ENCODE data around the gene DFFB.

DNA sequence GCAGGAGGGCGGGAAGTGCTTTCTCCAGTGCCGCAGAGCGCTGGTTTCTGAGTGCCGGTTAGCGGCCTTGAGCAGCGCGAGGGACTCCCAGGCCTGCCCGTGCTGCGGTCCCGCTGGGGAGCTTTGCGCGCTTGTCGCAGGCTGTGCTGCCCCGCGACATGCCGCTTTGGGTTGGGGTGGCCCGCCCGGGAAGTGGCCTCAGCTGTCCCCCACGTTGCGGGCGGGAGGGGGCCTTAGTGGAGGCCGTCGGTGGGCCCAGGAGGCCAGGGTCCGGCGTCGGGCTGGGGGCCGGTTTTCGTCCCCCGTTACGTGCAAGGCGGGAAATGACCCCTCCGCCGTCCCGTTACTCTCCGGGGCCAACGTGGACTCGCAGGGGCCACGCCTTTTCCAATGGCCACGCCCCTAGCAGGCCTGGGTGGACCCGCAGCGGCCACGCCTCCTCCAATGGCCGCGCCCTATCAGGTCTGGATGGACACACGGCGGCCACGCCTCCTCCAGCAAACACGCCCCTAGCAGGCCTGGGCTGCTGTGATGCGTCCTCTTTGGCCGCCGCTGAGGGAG is 43.8 kb downstream of the DFFB start:
- TF ChIP-seq, protein P1, sequence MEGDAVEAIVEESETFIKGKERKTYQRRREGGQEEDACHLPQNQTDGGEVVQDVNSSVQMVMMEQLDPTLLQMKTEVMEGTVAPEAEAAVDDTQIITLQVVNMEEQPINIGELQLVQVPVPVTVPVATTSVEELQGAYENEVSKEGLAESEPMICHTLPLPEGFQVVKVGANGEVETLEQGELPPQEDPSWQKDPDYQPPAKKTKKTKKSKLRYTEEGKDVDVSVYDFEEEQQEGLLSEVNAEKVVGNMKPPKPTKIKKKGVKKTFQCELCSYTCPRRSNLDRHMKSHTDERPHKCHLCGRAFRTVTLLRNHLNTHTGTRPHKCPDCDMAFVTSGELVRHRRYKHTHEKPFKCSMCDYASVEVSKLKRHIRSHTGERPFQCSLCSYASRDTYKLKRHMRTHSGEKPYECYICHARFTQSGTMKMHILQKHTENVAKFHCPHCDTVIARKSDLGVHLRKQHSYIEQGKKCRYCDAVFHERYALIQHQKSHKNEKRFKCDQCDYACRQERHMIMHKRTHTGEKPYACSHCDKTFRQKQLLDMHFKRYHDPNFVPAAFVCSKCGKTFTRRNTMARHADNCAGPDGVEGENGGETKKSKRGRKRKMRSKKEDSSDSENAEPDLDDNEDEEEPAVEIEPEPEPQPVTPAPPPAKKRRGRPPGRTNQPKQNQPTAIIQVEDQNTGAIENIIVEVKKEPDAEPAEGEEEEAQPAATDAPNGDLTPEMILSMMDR (IDR thresholded peaks at IDR 0.05 in 4 of 5, conservative IDR thresholded peaks at IDR 0.05 in 1 of 5), result no peak
- TF ChIP-seq POLR2A (IDR thresholded peaks at IDR 0.05), result peak; percentile 66 to 69
